ENCODE measurements around the gene RABEP1.
A peak's percentile ranks its signal among the peaks of the same experiment; 100 is the strongest.
"Not testable (repeated sequence)": the region's sequence is repeated elsewhere in the genome, so short reads cannot be mapped to it uniquely, and the experiment has no call there.

The RABEP1 gene

GRCh38 chr17:5281814-5282641 lies at the start of gene RABEP1:
RABEP1 (plus strand) TSS chr17:5282284; CDS start chr17:5282487, 203 bp downstream.
- DNase-seq: peak; percentile 96

- DNase-seq: not testable (repeated sequence)
These were observed 48.6 kb upstream of the RABEP1 start for GRCh38 chr17:5233492-5233891.

GRCh38 chr17:5234645-5235576 lies 47.2 kb upstream of the RABEP1 start, which contains the start of gene SCIMP:
SCIMP (minus strand) TSS chr17:5234860; CDS start chr17:5234755, 105 bp downstream.
- no peak for DNase-seq

- DNase-seq: no peak
These were observed 45.0 kb upstream of the RABEP1 start for GRCh38 chr17:5236938-5237540.

- peak; percentile 60 for DNase-seq
These were observed 44.5 kb upstream of the RABEP1 start for GRCh38 chr17:5237541-5238016.

GRCh38 chr17:5238333-5238732 lies 43.8 kb upstream of the RABEP1 start:
- DNase-seq: no peak

- not testable (repeated sequence) for DNase-seq
These were observed 42.3 kb upstream of the RABEP1 start for GRCh38 chr17:5239769-5240168.

- peak; percentile 60 for DNase-seq
These were observed 40.0 kb upstream of the RABEP1 start for GRCh38 chr17:5241861-5242671.

GRCh38 chr17:5247621-5248020 lies 34.5 kb upstream of the RABEP1 start:
- no peak for DNase-seq

- DNase-seq: no peak
These were observed 33.1 kb upstream of the RABEP1 start for GRCh38 chr17:5248821-5249479.

- peak; percentile 82 for DNase-seq
These were observed 32.5 kb upstream of the RABEP1 start for GRCh38 chr17:5249615-5250014.

- no peak for DNase-seq
These were observed 27.7 kb upstream of the RABEP1 start for GRCh38 chr17:5254414-5254813.

- no peak for DNase-seq
These were observed 27.1 kb upstream of the RABEP1 start for GRCh38 chr17:5254903-5255521.

- DNase-seq: no peak
These were observed 25.0 kb upstream of the RABEP1 start for GRCh38 chr17:5257124-5257523.

- no peak for DNase-seq
These were observed 21.5 kb upstream of the RABEP1 start for GRCh38 chr17:5260542-5260941.

- no peak for DNase-seq
These were observed 19.6 kb upstream of the RABEP1 start for GRCh38 chr17:5262416-5262991.

GRCh38 chr17:5263441-5263840 lies 18.6 kb upstream of the RABEP1 start:
- no peak for DNase-seq

GRCh38 chr17:5264893-5265292 lies 17.2 kb upstream of the RABEP1 start:
- DNase-seq: no peak

GRCh38 chr17:5269241-5269960 lies 12.7 kb upstream of the RABEP1 start:
- DNase-seq: no peak

- no peak for DNase-seq
These were observed 9.8 kb upstream of the RABEP1 start for GRCh38 chr17:5272322-5272721.
